Measurements from ENCODE around the gene ADGRB3.

GRCh38 chr6:69238067-69238466 is 603.0 kb downstream of the ADGRB3 start:
- TF ChIP-seq CTCF (conservative IDR thresholded peaks at IDR 0.05; ENCODE audit: low read depth, low read length) (no peak), EZH2phosphoT487 (IDR thresholded peaks at IDR 0.05; ENCODE audit: borderline replicate concordance, low read length) (no peak)
